ENCODE results near the gene USP14.

The USP14 gene

DNA sequence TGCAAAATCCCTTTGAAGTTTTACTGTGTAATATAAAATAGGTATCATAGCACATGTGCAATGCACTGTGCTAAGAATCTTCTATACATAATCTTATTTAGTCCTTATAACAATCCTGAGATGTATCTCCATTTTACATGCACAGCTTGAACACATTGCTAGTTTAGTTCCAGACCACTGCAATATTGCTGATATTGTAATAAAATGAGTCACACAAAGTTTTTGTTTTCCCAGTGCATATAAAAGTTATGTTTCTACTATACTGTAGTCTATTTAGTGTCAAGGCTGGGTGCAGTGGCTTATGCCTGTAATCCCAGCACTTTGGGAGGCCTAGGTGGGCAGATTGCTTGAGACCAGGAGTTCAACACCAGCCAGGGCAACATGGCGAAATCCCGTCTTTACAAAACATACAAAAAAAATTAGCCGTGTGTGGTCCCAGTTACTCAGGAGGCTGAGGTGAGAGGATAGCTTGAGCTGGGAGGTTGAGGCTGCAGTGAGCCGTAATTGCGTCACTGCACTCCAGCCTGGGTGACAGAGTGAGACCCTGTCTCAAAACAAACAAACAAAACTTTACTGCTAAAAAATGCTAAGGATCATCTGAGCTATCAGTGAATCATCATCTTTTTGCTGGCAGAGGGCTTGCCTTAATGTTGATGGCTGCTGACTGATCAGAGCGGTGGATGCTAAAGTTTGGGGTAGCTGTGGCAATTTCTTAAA is 1.7 kb upstream of the USP14 start:
- TF ChIP-seq CTCF (conservative IDR thresholded peaks at IDR 0.05): no peak

GRCh38 chr18:159037-159652 is 788 bp downstream of the USP14 start:
- peak overlapping the region; percentile 87 for H3K27ac ChIP-seq
- TF ChIP-seq CTCF (conservative IDR thresholded peaks at IDR 0.05): no peak

More for the DNA sequence above, 1.7 kb upstream of the USP14 start:
- H3K27ac ChIP-seq: no peak overlapping the region; the same call in 1 of the 2 replicates

DNA sequence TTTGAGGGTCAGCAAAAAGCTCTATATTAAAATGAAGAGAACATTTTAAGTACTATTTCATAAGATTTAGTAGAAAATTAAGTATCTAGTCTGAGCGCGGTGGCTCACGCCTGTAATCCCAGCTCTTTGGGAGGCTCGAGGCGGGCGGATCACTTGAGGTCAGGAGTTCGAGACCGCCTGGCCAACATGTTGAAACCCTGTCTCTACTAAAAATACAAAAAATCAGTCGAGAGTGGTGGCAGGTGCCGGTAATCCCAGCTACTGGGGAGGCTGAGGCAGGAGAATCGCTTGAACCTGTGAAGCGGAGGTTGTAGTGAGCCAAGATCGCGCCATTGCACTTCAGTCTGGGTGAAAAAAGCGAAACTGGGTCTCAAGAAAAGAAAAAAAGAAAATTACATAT is 1.6 kb downstream of the USP14 start:
- H3K27ac ChIP-seq: peak overlapping the region; percentile 87
- no peak for TF ChIP-seq CTCF (conservative IDR thresholded peaks at IDR 0.05)

DNA sequence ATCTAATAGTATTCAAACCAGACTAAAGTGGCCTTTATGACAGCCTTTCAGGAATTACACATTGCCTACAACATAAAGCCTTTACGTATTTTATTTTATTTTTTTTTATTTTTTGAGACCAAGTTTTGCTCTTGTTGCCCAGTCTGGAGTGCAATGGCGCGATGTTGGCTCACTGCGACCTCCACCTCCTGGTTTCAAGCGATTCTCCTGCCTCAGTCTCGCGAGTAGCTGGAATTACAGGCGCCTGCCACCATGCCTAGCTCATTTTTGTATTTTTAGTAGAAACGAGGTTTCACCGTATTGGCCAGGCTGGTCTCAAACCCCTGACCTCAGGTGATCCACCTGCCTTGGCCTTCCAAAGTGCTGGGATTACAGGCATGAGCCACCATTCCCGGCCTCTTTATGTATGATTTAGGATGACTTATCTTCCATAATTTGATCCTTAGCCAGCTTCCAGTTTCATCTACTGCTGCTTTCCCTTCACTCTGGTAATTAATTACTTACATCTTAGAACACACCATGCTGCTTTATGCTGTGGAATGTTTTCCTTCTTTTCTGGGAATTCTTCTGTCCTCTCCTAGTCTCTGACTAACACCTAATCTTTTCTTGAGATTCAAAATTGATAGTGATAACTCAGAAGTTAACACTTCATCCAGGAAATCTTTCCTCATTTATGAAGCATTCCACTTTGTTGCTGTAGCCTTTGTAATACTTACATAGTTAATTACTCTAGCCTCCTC is 2.6 kb downstream of the USP14 start:
- no peak overlapping the region for H3K27ac ChIP-seq
- TF ChIP-seq CTCF (conservative IDR thresholded peaks at IDR 0.05): no peak

DNA sequence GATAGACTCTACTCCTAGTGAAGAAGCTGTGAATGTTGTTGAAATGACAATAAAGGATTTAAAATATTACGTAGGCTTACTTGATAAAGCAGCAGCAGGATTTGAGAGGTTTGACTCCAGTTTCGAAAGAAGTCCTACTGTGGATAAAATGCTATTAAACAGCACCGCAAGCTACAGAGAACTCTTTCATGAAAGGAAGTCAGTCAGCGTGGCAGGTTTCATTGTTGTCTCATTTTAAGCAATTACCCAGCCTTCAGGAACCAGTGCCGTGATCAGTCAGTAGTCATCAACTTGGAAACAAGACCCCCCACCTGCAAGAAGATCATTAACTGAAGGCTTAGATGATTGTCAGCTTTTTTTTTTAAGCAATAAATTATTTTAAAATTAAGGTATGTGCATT is 14.0 kb downstream of the USP14 start:
- H3K27ac ChIP-seq: no peak overlapping the region
- no peak for TF ChIP-seq CTCF (conservative IDR thresholded peaks at IDR 0.05)

DNA sequence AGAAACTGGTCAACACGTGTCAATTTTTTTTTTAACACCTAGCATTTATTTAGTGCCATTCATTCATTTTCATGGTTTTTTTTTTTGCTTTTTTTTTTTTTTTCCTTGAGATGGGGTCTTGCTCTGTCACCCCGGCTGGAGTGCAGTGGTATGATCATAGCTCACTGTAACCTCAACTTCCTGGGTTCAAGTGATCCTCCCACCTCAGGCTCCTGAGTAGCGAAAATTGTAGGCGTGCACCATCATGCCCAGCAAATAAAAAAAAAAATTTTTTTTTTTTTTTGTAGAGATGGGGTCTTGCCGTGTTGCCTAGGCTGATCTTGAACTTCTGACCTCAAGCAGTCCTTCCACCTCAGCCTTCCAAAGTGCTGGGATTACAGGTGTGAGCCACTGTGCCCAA is 21.1 kb downstream of the USP14 start:
- H3K27ac ChIP-seq: no peak overlapping the region
- no peak for TF ChIP-seq CTCF (conservative IDR thresholded peaks at IDR 0.05)

DNA sequence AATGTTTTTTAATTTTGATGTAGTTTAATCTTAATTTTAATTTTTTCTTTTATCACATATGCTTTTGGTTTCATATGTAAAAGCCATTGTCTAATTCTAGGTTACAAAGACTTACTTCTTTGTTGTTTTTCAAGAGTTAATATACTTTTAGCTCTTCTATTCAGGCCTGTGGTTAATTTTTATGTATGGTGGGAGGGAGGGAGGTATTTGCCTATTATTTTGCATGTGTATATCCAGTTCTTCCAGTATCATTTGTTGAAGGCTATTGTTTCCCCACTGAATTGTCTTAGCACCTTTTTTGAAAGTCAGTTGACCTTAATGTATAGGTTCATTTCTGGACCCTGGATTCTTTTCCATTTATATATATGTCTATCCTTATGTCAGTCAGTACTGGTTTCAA is 23.4 kb downstream of the USP14 start:
- no peak for TF ChIP-seq CTCF (conservative IDR thresholded peaks at IDR 0.05)
- H3K27ac ChIP-seq: no peak overlapping the region
